GM23248 (cell line): Measurements from ENCODE around the gene RESP18. TPM values are rescaled to one million over a fixed set of nuclear protein-coding genes. Genes with fewer than 3 reads are reported as not detected.
A peak's percentile ranks its signal among the peaks of the same experiment; 100 is the strongest.

ENCODE experiments used
- DNase-seq: peaks from one replicate; pipeline ENCODE4 v3.0.0-alpha.2; 2015
- H2AFZ ChIP-seq: fragments of 200-600 bp; sonication (generic); 2 replicates; pipeline ENCODE4 v1.6.1; 2016; ENCODE audit warnings: antibody characterized with exemption
- H3F3A ChIP-seq: fragments of 200-600 bp; sonication (generic); 2 replicates; pipeline ENCODE4 v1.6.1; 2016; ENCODE audit warnings: mild to moderate bottlenecking, antibody characterized with exemption, mixed run types; ENCODE audit not compliant: insufficient read depth
- H3K27ac ChIP-seq: fragments of 200-600 bp; sonication (generic); 2 replicates; pipeline ENCODE4 v1.5.1; 2016; ENCODE audit warnings: mild to moderate bottlenecking
- H3K27me3 ChIP-seq: fragments of 200-600 bp; sonication (generic); replicated peaks from 2 replicates; pipeline ENCODE4 v1.6.1; 2016; ENCODE audit warnings: mild to moderate bottlenecking; ENCODE audit not compliant: insufficient read depth
- H3K36me3 ChIP-seq: fragments of 200-600 bp; sonication (generic); 2 replicates; pipeline ENCODE4 v1.6.1; 2016; ENCODE audit warnings: low read depth, mild to moderate bottlenecking
- H3K4me1 ChIP-seq: fragments of 200-600 bp; sonication (generic); 2 replicates; pipeline ENCODE4 v1.6.1; 2016; ENCODE audit warnings: mild to moderate bottlenecking; ENCODE audit not compliant: insufficient read depth
- H3K4me2 ChIP-seq: fragments of 200-600 bp; sonication (generic); one replicate; pipeline ENCODE4 v1.6.1; 2016; ENCODE audit warnings: mild to moderate bottlenecking; ENCODE audit not compliant: unreplicated experiment
- H3K4me3 ChIP-seq: fragments of 200-600 bp; sonication (generic); 2 replicates; pipeline ENCODE4 v1.5.1; 2016; ENCODE audit warnings: mild to moderate bottlenecking
- H3K79me2 ChIP-seq: fragments of 200-600 bp; sonication (generic); 2 replicates; pipeline ENCODE4 v1.6.1; 2016; ENCODE audit warnings: mild to moderate bottlenecking; ENCODE audit not compliant: insufficient read depth
- H3K9ac ChIP-seq: fragments of 200-600 bp; sonication (generic); 2 replicates; pipeline ENCODE4 v1.6.1; 2016; ENCODE audit warnings: mild to moderate bottlenecking
- H3K9me2 ChIP-seq: fragments of 200-600 bp; sonication (generic); 2 replicates; pipeline ENCODE4 v1.6.1; 2016; ENCODE audit warnings: mixed run types, mild to moderate bottlenecking, moderate library complexity; ENCODE audit not compliant: insufficient read depth
- H3K9me3 ChIP-seq: fragments of 200-600 bp; sonication (generic); one replicate; pipeline ENCODE4 v1.6.1; 2017; ENCODE audit warnings: low read depth
- H4K20me1 ChIP-seq: fragments of 200-600 bp; sonication (generic); 2 replicates; pipeline ENCODE4 v1.6.0; 2016; ENCODE audit not compliant: insufficient read depth
- EZH2 ChIP-seq: fragments of 200-600 bp; sonication (generic); IDR thresholded peaks from 2 replicates; pipeline ENCODE4 v1.6.1; 2018; ENCODE audit warnings: antibody characterized with exemption, mild to moderate bottlenecking; ENCODE audit not compliant: insufficient read depth, poor library complexity, severe bottlenecking
- EZH2phosphoT487 ChIP-seq: fragments of 200-600 bp; sonication (generic); IDR thresholded peaks from 2 replicates; pipeline ENCODE4 v1.6.1; 2018; ENCODE audit warnings: antibody characterized with exemption, moderate library complexity, mild to moderate bottlenecking, low read depth; ENCODE audit not compliant: insufficient read depth
- WGBS, 2 experiments: methylation state at CpG; one replicate each; pipeline ENCODE4 v1.1.6; 2015 to 2017; ENCODE audit warnings: low lambda C conversion rate in 2 of 2, low coverage in 1 of 2; ENCODE audit errors: missing lambda C conversion rate in 2 of 2; 5-methylcytosine and 5-hydroxymethylcytosine counted together
- in situ Hi-C: fragments of 300-500 bp; cut with MboI; formaldehyde crosslinking; loops from 2 replicates; pipeline ENCODE4 v1.15.0; 2020
- polyA plus RNA-seq: library from polyadenylated mRNA; unstranded; fragments of >200 nt; fragmentation: Nextera tagmentation; extraction: Ambion mirVana; gene quantifications from 2 replicates; pipeline ENCODE4 v1.2.1, GENCODE V29; 2016
- total RNA-seq: library from RNA; depleted of rRNA; stranded (reverse); fragments of >200 nt; shearing (Covaris generic); gene quantifications from 2 replicates; pipeline ENCODE4 v1.2.3, GENCODE V29; 2014

The RESP18 gene
- total and polyA plus RNA-seq, 2 experiments from 2014 or later = not detected

DNA sequence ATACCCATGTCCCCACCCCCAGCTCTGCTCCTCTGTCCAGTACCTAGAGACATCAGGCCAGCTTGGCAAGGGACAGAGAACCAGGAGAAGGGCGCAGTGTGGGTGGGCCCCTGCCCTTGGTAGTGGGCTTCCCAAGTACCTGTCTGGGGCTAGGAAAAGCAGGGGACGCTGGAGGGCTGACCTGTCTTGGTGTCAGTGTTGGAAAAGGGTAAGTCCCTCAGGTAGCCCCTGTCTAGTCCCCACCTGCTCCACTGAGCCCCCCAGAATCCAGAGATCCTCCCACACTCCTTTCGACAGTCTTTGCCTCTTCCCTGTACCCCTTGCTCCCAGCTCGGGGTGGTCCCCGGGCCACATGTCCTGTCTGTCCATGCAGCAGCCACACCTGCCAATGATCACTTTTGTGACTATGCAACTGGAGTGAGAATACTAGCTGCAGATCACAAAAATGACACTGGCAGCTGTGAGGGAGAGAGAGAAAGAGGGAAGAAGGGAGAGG lies 38.8 kb downstream of the RESP18 start:
- no peak for DNase-seq
- peaks cover 12% of the 10 kb centered on the region for H3K4me1 ChIP-seq
- no peak overlapping the region for H3K27ac ChIP-seq
- in situ Hi-C loops = no loop called here
- no peaks in the 10 kb centered on the region for H3K36me3 ChIP-seq
- peaks cover 6% of the 10 kb centered on the region for H3F3A ChIP-seq
- TF ChIP-seq EZH2phosphoT487 (no peak), EZH2 (no peak)
- H3K27me3 ChIP-seq = no peaks in the 10 kb centered on the region
- H3K4me2 ChIP-seq = no peak overlapping the region
- H3K4me3 ChIP-seq = no peak overlapping the region
- H3K9ac ChIP-seq = no peak overlapping the region
- H4K20me1 ChIP-seq = no peaks in the 10 kb centered on the region
- WGBS, 2 experiments = 87 to 90% methylated on average over 5 of the region's 5 CpGs
- H3K9me3 ChIP-seq = no peaks in the 10 kb centered on the region
- H3K79me2 ChIP-seq = no peaks in the 10 kb centered on the region
- peak overlapping the region; percentile 89; the same call in 1 of the 2 replicates for H2AFZ ChIP-seq
- no peaks in the 10 kb centered on the region for H3K9me2 ChIP-seq

DNA sequence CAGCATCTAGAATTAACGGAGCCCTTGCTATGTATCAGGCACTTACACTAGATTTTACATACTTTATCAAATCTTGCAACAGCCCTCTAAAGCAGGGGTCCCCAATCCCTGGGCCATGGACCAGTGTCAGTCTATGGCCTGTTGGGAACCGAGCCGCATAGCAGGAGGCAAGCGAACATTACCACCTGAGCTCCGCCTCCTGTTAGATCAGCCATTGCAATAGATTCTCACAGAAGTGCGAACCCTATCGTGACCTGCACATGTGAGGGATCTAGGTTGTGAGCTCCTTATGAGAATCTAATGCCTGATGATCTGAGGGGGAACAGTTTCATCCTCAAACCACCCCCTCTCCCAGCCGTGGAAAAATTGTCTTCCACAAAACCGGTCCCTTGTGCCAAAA lies 39.9 kb downstream of the RESP18 start:
- H2AFZ ChIP-seq = no peak overlapping the region
- in situ Hi-C loops = no loop called here
- H3K4me1 ChIP-seq = peaks cover 12% of the 10 kb centered on the region
- no peaks in the 10 kb centered on the region for H3K27me3 ChIP-seq
- no peak overlapping the region for H3K4me2 ChIP-seq
- H3K27ac ChIP-seq = no peak overlapping the region
- H3K9me2 ChIP-seq = no peaks in the 10 kb centered on the region
- no peak for TF ChIP-seq EZH2
- TF ChIP-seq EZH2phosphoT487 = no peak
- no peak for DNase-seq
- H3K4me3 ChIP-seq = no peak overlapping the region
- no peaks in the 10 kb centered on the region for H3K79me2 ChIP-seq
- 86 to 87% methylated on average over 9 of the region's 9 CpGs for WGBS, 2 experiments
- peaks cover 8% of the 10 kb centered on the region for H3F3A ChIP-seq
- H3K9ac ChIP-seq = no peak overlapping the region
- H3K36me3 ChIP-seq = no peaks in the 10 kb centered on the region
- no peaks in the 10 kb centered on the region for H4K20me1 ChIP-seq
- H3K9me3 ChIP-seq = no peaks in the 10 kb centered on the region

DNA sequence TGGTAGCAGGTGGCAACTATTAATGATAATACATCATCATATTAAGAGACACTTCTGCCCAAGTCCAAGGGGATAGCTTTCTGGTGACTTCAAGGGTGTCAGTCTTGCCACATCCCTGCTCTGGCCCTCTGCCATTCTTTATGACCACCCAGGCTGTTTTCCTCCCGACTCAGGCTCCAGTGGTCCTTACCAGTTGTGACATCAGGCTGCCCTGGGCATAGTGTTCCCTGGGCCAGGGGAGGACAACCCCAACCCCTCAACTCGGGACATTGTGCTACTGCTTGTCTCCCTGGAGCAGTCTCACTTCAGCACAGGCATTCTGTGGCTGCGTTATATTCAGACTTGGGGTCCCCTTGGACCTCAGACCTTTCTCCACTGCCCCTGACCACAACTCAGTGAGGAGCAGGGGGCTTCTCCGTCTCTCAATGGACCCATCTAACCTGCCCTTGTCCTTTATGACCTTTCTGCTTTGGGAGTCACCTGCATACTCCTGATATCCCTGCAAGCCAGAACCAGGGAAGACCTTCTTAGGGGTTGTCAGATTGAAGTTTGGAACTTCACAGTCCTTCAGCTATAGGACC lies 40.5 kb downstream of the RESP18 start:
- H3K4me2 ChIP-seq = no peak overlapping the region
- DNase-seq = no peak
- H4K20me1 ChIP-seq = no peaks in the 10 kb centered on the region
- TF ChIP-seq EZH2phosphoT487 (no peak), EZH2 (no peak)
- no peaks in the 10 kb centered on the region for H3K9me3 ChIP-seq
- in situ Hi-C loops = no loop called here
- no peaks in the 10 kb centered on the region for H3K36me3 ChIP-seq
- H3K9ac ChIP-seq = no peak overlapping the region
- 62 to 67% methylated on average over 4 of the region's 4 CpGs for WGBS, 2 experiments
- H3K4me3 ChIP-seq = no peak overlapping the region
- H3F3A ChIP-seq = peaks cover 8% of the 10 kb centered on the region
- H3K4me1 ChIP-seq = peaks cover 12% of the 10 kb centered on the region
- no peak overlapping the region for H2AFZ ChIP-seq
- H3K27me3 ChIP-seq = no peaks in the 10 kb centered on the region
- no peaks in the 10 kb centered on the region for H3K9me2 ChIP-seq
- no peaks in the 10 kb centered on the region for H3K79me2 ChIP-seq
- no peak overlapping the region for H3K27ac ChIP-seq

DNA sequence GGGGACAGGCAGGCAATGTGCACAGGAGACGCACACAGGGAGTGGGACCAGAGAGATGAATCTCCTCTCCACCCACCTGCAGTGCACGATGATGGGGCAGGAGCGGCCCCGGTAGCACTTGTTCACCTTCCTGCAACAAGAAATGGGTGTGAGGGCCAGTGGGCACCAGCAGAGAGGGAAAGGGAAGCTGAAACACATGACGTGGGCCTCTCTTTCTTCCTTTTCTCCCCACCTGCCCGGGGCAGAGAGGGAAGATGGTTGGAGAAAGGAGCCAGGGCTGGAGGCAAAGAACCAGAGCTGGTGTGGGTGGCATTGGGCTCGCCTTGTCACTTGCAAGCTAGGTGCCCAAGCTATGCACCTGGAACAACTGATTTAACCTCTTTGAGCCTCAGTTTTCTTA lies 41.1 kb downstream of the RESP18 start:
- H3K4me3 ChIP-seq = no peak overlapping the region
- H3K79me2 ChIP-seq = no peaks in the 10 kb centered on the region
- in situ Hi-C loops = no loop called here
- H3K4me1 ChIP-seq = peaks cover 18% of the 10 kb centered on the region
- TF ChIP-seq EZH2phosphoT487 (no peak), EZH2 (no peak)
- no peaks in the 10 kb centered on the region for H3K27me3 ChIP-seq
- no peak overlapping the region for H3K4me2 ChIP-seq
- H3K9me2 ChIP-seq = no peaks in the 10 kb centered on the region
- no peaks in the 10 kb centered on the region for H4K20me1 ChIP-seq
- H3K9me3 ChIP-seq = no peaks in the 10 kb centered on the region
- WGBS, 2 experiments = 87 to 88% methylated on average over 7 of the region's 7 CpGs
- H2AFZ ChIP-seq = no peak overlapping the region
- H3F3A ChIP-seq = peaks cover 8% of the 10 kb centered on the region
- no peak overlapping the region for H3K27ac ChIP-seq
- no peak for DNase-seq
- no peaks in the 10 kb centered on the region for H3K36me3 ChIP-seq
- no peak overlapping the region for H3K9ac ChIP-seq
